Measurements from ENCODE around the gene ZNF169. TPM values are rescaled to one million over a fixed set of nuclear protein-coding genes. Genes with fewer than 3 reads are reported as not detected.
"Not testable (repeated sequence)": the region's sequence is repeated elsewhere in the genome, so short reads cannot be mapped to it uniquely, and the experiment has no call there.

ZNF169 gene
- total RNA-seq, 1 donor from 2014 or later = 4.8 TPM

DNA sequence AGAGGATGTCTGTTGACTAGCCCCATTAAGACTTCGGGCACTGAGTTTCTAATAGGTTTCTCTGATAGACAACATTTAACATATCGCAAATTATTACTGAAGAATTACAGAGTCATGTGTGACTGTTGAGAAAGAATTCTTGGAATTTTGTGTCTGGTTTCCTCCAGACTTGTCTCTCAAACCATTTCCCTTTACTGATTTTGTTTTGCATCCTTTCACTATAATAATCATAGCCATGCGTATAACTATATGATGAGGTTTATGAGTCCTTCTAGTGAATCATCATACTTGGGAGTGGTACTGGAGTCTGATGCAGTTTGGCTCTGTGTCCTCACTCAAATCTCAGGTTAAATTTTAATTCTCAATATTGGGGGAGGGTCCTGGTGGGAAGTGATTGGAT is 27.0 kb downstream of the ZNF169 start:
- DNase-seq (ENCODE audit: extremely low read depth, low read depth, low spot score) = no peak

DNA sequence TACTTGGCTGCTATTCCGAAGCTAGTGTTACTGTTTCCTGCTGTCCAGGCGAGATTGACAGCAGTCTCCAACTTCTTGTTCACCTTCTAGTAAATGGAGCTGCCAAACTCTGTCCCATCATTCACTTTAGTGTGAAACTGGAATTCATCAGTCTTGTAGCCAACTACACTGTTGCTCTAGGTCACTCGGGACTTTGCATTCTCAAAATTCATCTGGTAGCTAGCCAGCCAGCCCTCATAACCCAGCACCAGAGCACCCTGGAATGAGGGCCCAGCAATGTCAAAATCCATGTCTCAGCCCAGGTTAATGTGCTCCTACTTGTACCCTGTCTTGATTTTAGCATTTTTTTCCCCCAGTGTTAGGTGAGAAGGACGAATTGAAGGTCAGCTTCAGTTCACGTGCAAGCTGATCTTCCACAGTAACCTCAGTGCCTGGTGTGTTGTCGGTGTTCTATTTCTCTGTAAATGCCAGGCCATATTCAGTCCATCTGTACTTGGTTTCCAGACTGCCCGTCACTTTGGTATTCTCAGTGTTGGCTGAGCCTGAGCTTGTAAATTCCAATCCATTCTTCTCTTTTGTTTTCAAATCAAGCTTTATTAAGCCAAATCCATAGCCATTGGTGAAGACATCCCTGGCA is 28.9 kb downstream of the ZNF169 start:
- DNase-seq (ENCODE audit: extremely low read depth, low read depth, low spot score) = no peak

DNA sequence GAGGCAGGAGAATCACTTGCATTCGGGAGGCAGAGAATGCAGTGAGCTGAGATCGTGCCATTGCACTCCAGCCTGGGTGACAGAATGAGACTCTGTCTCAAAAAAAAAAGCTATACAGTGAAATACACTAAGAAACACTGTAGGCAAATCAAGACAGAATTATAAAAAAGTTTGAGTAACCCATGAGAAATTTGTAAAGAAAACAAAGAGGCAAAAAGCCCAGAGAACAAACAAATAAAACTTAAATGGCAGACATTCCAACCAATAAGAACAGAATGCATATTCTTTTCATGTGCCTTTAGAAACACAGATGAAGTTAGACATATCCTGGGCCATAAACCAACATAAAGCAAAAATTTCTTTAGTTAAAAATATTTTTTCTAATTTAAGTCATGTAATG is 30.6 kb downstream of the ZNF169 start:
- DNase-seq (ENCODE audit: extremely low read depth, low read depth, low spot score) = no peak

DNA sequence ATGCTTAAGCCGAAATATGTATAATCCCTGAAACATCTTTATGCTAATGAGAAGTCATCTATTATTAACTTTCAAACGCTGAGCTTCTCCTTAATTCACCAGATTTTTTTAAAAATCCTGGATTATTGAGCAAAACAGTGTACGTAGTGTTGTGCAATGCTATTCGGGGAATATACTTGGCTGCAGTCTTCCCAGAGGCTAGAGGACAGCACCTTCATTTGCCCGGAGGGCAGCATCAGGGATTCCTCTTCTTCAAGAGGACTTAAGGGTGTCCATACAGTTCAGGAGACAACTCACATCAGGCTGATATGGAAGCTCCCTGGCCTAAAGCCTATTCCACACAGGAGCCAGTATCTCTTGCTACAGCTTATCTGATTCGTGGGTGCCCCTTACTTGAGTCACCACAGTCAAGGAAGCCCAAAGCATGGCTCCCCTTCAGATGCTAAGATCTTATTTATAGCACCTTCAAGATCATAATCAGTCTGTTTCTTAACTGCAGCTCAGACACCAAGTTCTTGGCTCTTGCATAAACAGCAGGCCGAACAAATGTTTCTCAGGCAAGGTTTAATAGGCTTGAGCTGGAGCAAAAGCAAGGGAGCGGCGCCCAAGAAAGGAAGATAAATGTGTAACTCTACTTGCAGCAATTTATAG is 40.0 kb downstream of the ZNF169 start:
- DNase-seq (ENCODE audit: extremely low read depth, low read depth, low spot score) = no peak

DNA sequence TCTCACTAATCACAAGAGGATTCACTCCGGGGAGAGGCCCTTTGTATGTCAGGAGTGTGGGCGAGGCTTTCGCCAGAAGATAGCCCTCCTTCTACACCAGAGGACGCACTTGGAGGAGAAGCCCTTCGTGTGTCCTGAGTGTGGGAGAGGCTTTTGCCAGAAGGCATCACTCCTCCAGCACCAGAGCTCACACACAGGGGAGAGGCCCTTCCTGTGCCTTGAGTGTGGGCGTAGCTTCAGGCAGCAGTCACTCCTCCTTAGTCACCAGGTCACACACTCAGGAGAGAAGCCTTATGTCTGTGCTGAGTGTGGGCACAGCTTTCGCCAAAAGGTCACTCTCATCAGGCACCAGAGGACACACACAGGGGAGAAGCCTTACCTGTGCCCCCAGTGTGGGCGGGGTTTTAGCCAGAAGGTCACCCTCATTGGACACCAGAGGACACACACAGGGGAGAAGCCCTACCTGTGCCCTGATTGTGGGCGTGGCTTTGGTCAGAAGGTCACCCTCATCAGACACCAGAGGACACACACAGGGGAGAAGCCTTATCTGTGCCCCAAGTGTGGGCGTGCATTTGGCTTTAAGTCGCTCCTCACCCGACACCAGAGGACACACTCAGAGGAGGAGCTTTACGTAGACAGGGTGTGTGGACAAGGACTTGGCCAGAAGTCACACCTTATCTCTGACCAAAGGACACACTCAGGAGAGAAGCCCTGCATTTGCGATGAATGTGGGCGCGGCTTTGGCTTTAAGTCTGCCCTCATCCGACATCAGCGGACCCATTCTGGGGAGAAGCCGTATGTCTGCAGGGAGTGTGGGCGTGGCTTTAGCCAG is 41.6 kb downstream of the ZNF169 start:
- no peak for DNase-seq (ENCODE audit: extremely low read depth, low read depth, low spot score)

DNA sequence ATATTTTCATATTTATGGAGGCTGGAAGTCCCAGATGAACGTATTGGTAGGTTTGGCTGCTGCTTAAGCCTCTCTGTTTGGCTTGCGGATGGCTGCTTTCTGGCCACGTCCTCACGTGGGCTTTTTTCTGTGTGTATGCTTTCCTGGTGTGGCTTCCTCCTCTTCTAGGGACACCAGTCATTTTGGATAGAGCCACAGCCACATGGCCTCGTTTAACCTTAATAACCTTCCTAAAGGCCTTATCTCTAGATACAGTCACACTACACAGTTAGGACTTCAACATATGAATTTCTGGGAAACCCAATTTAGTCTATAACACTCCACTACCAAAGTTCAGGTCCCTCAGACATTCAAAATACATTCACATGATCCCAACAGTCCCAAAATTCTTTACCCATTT is 42.5 kb downstream of the ZNF169 start:
- no peak for DNase-seq (ENCODE audit: extremely low read depth, low read depth, low spot score)

DNA sequence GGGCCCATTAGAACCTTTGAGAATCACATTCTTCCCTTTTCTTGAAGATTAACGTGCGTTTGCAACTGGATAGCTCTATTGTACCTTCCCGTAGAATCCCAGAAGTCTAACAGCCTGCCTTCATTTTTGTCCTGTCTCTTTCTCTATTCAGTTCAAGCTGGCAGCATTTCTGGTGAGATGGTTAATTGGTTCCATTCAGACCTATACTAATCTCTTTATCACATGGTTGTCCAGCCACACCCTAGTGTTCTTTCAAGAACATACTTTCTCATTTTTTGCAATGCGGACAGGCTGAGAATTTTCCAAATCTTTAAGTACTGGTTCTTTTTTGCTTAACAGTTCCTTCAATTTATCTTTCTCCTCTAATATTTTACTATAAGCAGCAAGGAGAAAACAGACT is 43.3 kb downstream of the ZNF169 start:
- DNase-seq (ENCODE audit: extremely low read depth, low read depth, low spot score) = no peak

DNA sequence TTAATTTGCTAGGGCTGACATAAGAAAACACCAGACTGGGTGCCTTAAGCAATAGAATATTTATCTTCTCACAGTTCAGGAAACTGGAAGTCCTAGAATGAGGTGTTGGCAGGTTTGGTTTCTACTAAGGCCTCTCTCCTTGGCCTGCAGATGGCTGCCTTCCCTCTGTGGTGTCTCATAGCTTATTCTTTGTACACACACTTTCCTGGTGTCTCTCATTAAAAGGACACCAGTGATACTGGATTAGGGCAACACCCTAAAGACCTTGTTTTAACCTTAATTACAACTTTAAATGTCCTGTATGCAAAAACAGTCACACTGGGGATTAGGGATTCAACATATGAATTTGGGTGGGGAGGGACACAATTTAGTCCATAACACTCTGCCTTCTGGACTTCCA is 44.2 kb downstream of the ZNF169 start:
- no peak for DNase-seq (ENCODE audit: extremely low read depth, low read depth, low spot score)

DNA sequence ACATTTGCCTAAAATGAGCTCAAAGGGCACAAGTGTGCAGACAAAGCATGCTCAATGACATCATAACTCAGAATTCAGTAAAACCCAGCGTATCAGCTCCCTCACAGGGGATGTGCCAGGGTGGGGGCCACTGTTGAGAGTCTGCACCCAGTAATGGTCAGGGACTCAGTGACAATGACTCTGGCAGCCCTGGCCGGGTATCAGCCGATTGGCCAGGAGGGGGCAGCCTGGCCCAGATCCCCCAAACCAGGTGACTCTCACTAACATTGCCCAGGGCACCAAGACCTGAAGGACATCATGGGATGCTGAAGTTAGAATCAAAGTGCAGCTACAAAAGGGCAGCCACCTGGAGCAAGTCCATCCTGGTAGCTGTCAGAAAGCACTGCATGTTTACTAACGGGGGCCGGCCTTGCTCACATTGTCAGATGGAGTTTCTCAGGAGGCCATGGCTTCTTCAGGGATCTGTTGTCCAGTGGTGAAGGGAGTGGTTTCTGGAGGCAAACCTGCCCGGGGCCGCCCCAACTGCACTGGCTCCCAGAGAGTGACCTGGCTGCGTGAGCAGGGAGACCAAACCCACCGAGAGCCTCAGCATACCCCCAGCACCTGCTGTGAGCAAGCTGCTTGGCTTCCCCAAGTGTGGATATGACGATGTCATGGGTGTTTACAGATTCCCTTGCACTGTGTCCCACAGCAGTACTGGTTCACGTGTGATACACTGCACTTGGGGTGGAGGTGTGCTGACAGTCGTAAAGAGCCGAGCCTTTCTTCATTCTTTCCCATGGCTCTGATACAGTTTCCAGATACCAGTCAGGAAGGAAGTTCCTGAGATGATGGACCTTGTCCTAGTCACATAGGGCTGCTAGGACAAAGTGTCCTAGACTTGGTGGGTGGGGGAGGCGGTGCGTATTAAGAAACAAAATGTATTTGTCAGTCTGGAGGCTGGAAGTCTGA is 56.2 kb downstream of the ZNF169 start:
- not testable (repeated sequence) for DNase-seq (ENCODE audit: extremely low read depth, low read depth, low spot score)

DNA sequence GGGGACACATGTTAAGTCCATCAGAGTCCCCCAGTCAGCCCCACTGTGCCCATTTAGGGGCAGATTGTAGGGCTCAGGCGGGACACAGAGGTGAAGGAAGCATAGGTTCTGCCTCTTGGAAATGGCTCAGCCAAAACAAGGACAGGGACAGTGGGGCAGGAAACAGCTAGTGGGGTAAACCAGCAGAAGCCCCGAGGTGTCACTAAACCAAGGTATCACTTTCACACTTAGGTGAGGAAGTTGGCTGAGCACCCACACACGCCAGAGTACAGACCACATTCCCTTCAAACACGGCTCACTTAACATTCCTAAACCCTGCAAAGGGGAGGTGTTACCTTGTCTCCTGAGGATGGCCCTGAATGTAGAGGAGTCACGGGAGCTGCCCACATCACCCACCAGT is 57.1 kb downstream of the ZNF169 start:
- DNase-seq (ENCODE audit: extremely low read depth, low read depth, low spot score) = not testable (repeated sequence)

DNA sequence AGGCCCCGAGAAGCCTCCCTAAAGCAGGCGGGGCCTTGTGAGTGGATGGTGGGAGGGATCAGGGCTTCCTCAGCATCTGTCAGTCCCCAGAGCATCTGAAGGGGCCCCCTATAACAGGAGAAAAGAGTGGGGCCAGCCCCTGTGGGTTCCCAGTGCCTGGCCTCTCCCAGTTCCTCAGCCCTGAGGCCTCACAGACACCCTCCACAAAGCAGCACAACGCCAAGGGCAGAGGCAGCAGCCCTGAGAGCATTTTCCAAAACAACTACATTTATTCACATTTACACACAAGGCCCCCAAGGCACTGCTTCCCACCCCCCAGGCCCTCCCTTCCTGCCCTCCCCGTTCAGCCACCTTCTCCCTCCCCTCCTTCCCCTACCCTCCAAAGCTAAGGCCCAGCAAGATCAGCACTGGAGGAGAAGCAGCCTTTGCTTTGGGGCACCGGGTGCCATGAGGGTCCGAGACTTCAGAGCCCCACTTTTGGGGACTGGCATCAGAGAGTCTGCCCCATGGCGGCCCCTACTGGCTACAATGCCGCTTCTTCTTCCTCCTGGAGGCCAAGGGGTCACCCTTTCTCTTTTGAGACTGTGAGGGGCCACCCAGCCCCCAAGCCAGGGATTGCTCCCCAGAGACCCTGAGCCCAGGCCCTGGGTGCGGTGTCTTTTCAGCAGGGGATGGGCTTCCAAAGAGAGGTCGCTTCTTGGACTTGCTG is 59.0 kb downstream of the ZNF169 start:
- not testable (repeated sequence) for DNase-seq (ENCODE audit: extremely low read depth, low read depth, low spot score)

DNA sequence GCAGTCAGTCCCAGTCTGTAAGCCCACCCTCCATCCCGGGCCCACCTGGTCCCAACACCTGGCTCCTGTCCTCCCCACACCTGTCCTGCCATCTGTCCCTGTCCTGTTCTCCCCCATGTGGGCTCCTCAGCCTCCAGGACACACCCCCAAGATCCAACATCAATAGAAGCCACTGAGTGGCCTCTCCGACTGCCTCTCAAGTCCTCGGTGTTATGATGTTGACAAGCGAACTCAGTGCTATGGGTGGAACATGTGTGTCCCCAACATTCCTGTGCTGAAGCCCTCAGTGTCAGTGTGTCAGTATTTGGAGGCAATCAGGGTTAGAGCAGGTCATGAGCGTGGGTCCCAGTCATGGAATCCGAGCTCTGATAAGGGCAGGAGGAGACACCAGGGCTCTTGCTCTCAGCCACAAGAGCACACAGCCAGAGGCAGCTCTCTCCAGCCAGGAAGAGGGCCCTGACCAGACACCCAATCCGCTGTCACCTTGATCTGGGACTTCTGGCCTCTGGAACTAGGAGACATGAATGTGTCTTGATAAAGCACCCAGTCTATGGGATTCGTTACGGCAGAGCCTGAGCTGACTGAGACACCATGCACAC is 63.3 kb downstream of the ZNF169 start:
- not testable (repeated sequence) for DNase-seq (ENCODE audit: extremely low read depth, low read depth, low spot score)

DNA sequence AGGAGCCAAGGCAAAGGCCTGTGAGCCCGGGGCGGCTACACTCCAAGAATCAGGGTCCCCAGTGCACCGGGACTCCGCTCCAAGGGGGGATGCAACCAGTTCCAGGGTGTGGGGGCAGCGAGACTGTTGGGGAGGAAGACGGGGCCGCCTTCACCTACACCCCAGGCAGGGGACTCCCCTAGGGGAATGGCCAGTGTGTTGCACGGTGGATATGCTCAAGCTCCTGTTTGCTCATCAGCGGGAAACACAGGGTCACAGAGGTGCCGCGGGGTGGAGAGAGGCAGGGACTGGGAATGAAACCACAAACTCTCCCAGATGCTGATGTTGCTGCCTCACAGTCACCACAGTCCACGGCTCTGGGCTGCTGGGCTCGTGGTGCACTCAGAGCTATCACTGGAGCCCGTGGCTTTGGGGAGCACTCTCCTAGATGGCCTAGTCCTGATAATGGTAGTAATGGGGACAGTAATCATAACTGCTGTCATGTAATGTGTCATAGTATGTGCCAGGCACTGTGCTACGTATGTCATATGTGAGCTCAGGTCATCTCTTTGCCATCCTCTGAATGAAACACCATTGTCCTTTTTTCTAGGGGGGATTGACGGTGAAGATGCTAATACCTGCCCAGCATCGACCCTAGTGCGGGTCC is 64.2 kb downstream of the ZNF169 start:
- not testable (repeated sequence) for DNase-seq (ENCODE audit: extremely low read depth, low read depth, low spot score)

DNA sequence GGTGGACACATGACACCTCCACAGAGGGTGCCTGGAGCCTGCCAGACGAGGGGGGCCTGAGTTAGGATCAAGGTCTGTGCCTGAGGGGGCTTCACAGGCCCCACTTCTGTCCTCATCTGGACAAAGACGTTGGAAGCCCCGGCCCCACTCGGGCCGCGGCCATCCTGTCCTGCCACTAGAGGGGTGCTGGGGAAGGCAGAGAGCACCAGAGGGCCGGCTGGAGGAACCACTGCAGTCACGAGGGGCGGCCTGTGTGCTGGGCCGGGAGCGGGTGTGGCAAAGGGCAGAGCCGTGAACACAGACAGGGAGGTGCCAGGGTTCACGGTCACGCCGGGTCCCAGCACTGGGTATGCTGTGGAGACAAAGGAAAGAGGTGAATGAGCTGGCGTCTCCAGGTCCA is 66.5 kb downstream of the ZNF169 start:
- not testable (repeated sequence) for DNase-seq (ENCODE audit: extremely low read depth, low read depth, low spot score)

DNA sequence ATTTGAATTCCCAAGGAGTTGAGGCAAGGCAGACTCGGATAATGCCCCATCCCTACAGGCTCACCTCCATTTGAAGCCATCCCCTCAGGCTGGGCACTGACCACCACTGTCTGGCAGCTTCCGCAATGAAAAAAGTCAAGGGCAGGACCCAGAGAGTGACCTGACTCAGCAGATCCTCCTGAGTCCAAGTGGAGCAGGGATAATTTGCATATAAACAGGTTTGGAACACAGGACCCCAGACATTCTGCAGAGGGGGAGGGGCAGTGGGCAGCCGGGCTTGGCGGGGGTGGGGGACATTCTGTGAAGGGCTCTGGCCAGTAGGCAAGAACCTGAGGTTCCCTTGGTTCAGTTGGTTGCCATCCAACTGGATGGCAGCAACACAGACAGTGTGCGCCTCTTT is 69.4 kb downstream of the ZNF169 start, which contains the start of gene NUTM2F:
TSS of gene NUTM2F (minus strand) at position 101 of the 400 bp plus-strand sequence. CDS start at position 80, 21 bp downstream.
- DNase-seq (ENCODE audit: extremely low read depth, low read depth, low spot score) = not testable (repeated sequence)

DNA sequence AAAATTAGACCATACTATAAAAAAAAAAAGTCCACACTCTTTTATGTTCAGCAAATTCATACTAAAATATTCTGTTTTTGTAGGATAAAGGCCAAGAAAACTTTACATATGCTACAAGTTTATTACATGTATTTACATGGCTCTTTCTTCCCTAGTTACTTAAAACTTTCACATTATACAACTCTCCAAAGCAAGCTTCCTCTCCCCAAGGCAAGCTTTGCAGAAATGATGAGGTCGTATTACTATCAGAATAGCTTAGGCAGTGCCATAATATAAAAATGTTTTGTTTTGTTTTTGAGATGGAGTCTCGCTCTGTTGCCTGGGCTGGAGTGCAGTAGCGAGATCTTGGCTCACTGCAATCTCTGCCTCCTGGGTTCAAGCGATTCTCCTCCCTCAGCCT is 77.3 kb downstream of the ZNF169 start:
- DNase-seq (ENCODE audit: extremely low read depth, low read depth, low spot score) = not testable (repeated sequence)

DNA sequence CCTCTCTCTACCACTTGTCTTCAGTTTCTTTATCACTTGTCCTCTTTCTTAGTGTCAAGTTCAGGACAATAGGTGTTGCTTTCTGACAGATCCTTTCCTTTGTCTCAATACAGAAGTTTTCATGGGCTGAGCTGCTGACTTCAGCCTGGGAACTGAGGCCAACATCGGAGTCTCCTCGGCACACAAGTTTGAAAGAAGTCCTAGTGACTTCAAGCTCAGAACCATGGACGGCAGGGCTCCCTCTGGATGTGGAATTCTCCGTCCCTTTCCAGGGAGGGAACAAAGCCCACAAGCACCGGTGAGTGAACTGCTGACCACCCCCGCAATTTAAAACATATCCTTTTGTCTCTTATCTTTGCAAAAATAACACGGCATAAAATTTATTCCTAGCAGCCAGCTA is 79.6 kb downstream of the ZNF169 start:
- not testable (repeated sequence) for DNase-seq (ENCODE audit: extremely low read depth, low read depth, low spot score)

DNA sequence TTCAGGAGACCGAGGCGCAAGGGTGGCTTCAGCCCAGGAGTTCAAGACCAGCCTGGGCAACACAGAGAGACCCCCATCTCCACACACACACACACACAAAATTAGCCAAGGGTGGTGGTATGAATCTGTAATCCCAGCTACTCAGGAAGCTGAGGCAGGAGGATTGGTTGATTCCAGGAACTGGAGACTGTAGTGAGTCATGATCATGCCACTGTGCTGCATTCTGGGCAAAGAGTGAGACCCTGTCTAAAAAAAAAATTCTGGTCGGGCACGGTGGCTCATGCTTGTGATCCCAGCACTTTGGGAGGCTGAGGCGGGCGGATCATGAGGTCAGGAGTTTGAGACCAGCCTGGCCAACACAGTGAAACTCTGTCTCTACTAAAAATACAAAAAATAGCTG is 80.6 kb downstream of the ZNF169 start:
- not testable (repeated sequence) for DNase-seq (ENCODE audit: extremely low read depth, low read depth, low spot score)

DNA sequence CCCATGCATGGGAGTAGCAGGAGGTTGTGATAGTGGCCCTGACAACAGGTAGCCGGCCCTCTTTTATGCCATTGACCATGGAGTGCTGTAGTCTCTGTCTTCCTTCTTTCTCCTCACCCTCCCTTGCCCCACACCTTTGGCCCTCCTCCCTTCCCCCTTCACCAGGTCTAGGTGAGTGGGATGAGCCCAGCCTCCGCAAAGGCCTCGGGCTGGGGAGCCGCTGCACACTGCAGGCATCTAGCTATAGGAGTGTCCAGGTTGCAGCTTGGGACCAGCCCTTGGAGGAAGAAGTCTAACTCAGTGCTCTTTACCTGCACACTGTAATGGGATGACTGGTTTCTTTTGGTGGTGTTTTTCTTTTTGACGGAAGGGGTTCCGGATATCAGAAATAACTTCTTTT is 81.7 kb downstream of the ZNF169 start:
- not testable (repeated sequence) for DNase-seq (ENCODE audit: extremely low read depth, low read depth, low spot score)
